K562 (cell line): ENCODE results near the gene EFCAB8. TPM values are rescaled to one million over a fixed set of nuclear protein-coding genes. Genes with fewer than 3 reads are reported as not detected.
A peak's percentile ranks its signal among the peaks of the same experiment; 100 is the strongest.

ENCODE experiments used
- ARHGAP35 ChIP-seq: fragments of 450-650 bp; IDR thresholded peaks from 2 replicates; pipeline ENCODE4 v1.6.1; 2018; ENCODE audit not compliant: partially characterized antibody
- CBFB ChIP-seq: sonication (generic); formaldehyde crosslinking; IDR thresholded peaks from 2 replicates; pipeline ENCODE4 v1.4.0; 2020; ENCODE audit warnings: mild to moderate bottlenecking, missing genetic modification reagents
- HDAC8 ChIP-seq: fragments of 450-650 bp; IDR thresholded peaks from 2 replicates; pipeline ENCODE4 v1.6.1; 2016; ENCODE audit warnings: mild to moderate bottlenecking, missing genetic modification characterization, moderate library complexity, missing compliant biosample characterization
- HMGN3 ChIP-seq: IDR thresholded peaks from 2 replicates; pipeline ENCODE4 v1.6.1; 2011; ENCODE audit warnings: borderline replicate concordance, low read depth, mild to moderate bottlenecking, mixed read lengths, low read length; ENCODE audit not compliant: insufficient read length; ENCODE audit errors: extremely low read depth
- LARP7 ChIP-seq: fragments of 450-650 bp; IDR thresholded peaks from 2 replicates; pipeline ENCODE4 v1.6.1; 2016
- REST ChIP-seq, 2 experiments: fragments of 450-650 bp; formaldehyde crosslinking in 1 of 2; IDR thresholded peaks; 2 replicates each; pipeline versions ENCODE4 v1.4.0 to v1.6.1; 2014 to 2020; ENCODE audit warnings: mild to moderate bottlenecking in 2 of 2, borderline replicate concordance in 1 of 2, low read depth in 1 of 2
- SIRT6 ChIP-seq: IDR thresholded peaks from one replicate; pipeline ENCODE4 v1.6.1; 2012; ENCODE audit warnings: low read depth, mild to moderate bottlenecking, control low read depth, inconsistent platforms, low read length, moderate library complexity
- ZBTB43 ChIP-seq: sonication (generic); formaldehyde crosslinking; IDR thresholded peaks from 2 replicates; pipeline ENCODE4 v1.8.0; 2023; ENCODE audit warnings: mild to moderate bottlenecking, missing genetic modification reagents
- ZNF766 ChIP-seq: fragments of 200-800 bp; sonication (Bioruptor generic); conservative IDR thresholded peaks from 2 replicates; pipeline ENCODE4 v1.6.1; 2016; ENCODE audit warnings: missing genetic modification characterization, missing compliant biosample characterization
- polyA plus RNA-seq, 8 experiments: library from polyadenylated mRNA; depleted of rRNA in 4 of 8; stranded (reverse) in 5 of 8; unstranded in 3 of 8; fragments of >200 nt; fragmentation: Nextera tagmentation in 2 of 8; fragmentation: Illumina TruSeq in 1 of 8; extraction: Ambion mirVana in 2 of 8; extraction: Trizol in 1 of 8; gene quantifications; 2 replicates each; pipeline versions ENCODE4 v1.2.1 to v1.2.3, GENCODE V29; 2011 to 2014; ENCODE audit warnings: inconsistent platforms in 1 of 8, missing spikeins in 1 of 8
- total RNA-seq, 7 experiments: library from RNA; depleted of rRNA in 6 of 7; stranded (reverse); fragments of >200 nt in 6 of 7; fragmentation: Illumina TruSeq in 2 of 7; extraction: Trizol in 2 of 7; gene quantifications; 2 replicates each; pipeline versions ENCODE4 v1.2.1 to v1.2.3, GENCODE V29; 2011 to 2021; ENCODE audit warnings: low replicate concordance in 1 of 7
- TF ChIP-seq, protein P1 (sequence below): fragments of 250-450 bp; sonication (Bioruptor Pico); IDR thresholded peaks from 2 replicates; pipeline ENCODE4 v1.5.0; 2020; ENCODE audit warnings: mild to moderate bottlenecking, borderline replicate concordance

EFCAB8 gene
- total and polyA plus RNA-seq, 9 of the 15 experiments (the other 6 are each of a cell fraction or from before 2014, with no cell fraction given): 0.03 to 0.18 (median 0.11) TPM; not detected in 6

DNA sequence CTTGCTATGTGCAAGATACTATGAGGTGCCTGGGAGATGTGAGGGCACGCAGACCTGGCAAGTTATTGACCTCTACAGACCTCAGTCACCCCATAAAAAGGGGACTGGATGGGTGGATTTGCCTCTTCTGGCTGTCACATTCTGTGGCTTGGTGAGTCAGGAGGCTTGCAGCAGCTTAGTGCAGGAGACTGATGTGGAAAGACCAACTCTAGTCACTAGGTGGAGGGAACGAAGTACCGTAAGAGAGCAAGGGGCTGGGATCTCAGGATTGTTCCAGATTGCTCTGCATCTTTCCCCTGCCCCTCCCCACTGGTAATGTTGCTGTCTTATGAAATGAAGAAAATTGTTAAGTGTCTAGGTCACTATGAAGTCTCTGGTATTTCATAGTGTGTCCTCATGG is 35.6 kb upstream of the EFCAB8 start (continued):
- TF ChIP-seq HMGN3: no peak
- no peak for TF ChIP-seq ZBTB43
- TF ChIP-seq REST (IDR thresholded peaks at IDR 0.05; ENCODE audit: borderline replicate concordance): peak; percentile 40
- TF ChIP-seq REST (CRISPR knock-in tag; IDR thresholded peaks at IDR 0.05; ENCODE audit: low read depth): no peak
- TF ChIP-seq ARHGAP35: no peak
- TF ChIP-seq LARP7: no peak
- TF ChIP-seq ZNF766: no peak
- TF ChIP-seq, protein P1, sequence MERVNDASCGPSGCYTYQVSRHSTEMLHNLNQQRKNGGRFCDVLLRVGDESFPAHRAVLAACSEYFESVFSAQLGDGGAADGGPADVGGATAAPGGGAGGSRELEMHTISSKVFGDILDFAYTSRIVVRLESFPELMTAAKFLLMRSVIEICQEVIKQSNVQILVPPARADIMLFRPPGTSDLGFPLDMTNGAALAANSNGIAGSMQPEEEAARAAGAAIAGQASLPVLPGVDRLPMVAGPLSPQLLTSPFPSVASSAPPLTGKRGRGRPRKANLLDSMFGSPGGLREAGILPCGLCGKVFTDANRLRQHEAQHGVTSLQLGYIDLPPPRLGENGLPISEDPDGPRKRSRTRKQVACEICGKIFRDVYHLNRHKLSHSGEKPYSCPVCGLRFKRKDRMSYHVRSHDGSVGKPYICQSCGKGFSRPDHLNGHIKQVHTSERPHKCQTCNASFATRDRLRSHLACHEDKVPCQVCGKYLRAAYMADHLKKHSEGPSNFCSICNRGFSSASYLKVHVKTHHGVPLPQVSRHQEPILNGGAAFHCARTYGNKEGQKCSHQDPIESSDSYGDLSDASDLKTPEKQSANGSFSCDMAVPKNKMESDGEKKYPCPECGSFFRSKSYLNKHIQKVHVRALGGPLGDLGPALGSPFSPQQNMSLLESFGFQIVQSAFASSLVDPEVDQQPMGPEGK: no peak
- TF ChIP-seq HDAC8 (tag): no peak
- no peak for TF ChIP-seq SIRT6
- no peak for TF ChIP-seq CBFB (CRISPR knock-in tag)
